GM08714 (cell line): ENCODE measurements around the gene DHFR2.
"Not testable (repeated sequence)": the region's sequence is repeated elsewhere in the genome, so short reads cannot be mapped to it uniquely, and the experiment has no call there.

ENCODE experiments used
- H3K4me3 ChIP-seq: fragments of 200-500 bp; sonication (Bioruptor generic); 2 replicates; pipeline ENCODE4 v1.5.1; 2014; ENCODE audit warnings: mild to moderate bottlenecking, low read length, inconsistent platforms
- ZNF274 ChIP-seq: IDR thresholded peaks from 2 replicates; pipeline ENCODE4 v1.6.1; 2012; ENCODE audit warnings: mild to moderate bottlenecking, low read depth, low read length

Gene DHFR2

DNA sequence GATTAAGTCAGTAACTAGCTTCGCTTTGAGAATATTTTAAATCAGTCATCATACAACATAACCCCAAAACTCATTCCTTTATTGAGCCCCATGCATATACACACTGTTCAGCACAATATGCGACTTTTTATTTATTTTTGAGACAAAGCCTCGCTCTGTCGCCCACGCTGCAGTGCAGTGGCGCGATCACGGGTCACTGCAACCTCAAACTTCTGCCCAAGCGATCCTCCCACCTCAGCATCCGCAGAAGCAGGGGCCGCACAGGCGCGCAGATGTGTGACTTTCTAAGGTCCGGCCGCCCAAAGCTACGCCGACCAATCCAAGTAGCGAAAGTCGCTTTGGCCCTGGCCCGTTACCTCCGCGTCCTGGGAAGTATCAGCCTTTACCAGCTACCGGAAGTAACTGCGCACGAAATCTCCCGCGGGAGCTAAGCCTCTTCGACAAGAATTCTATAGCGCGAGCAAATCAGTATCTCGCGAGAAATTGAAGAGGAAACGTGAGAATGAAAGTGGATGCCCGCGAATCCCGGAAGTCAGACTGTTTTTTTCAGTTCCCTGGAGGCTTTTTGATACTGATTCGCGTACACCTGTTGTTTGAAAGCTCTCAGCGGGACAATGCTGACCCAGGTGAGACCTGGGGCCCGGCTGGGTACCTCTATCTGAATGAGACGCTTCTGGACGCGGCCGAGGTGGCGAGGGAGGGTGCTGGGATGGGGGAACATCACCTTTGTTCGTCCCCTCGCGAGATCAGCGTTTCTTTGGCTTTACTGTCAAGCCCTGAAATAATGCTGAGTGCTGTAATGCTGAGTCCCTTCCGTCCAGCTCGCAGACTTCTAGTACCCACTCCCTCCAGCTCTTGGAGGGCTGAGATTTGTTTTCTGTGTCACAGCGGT lies at the start of gene DHFR2, which contains the start of gene NSUN3:
Gene DHFR2, minus strand, starts transcription at position 404 of the 892 bp plus-strand sequence. CDS start 1,405 bp downstream, outside the sequence.
Gene NSUN3, plus strand, starts transcription at position 549 of the 892 bp plus-strand sequence. Its CDS starts 66 bp downstream, at position 615.
- TF ChIP-seq ZNF274: no peak
- H3K4me3 ChIP-seq: peak within 1 kb of the TSS; percentile 93

DNA sequence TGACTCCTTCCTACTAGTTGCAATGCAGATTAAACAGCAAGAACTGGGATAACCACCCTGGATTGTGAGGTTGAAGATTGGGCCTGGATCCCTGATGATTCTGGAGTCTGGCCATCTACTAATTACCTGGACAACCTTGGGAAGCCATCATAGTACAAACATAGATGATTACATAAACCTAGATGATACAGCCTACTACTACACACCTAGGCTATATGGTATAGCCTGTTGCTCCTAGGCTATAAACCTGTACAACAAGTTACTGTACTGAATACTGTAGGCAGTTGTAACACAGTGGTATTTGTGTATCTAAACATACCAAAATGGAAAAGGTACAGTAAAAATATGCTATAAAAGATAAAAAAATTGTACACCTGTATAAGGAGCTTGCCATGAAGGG lies 48.1 kb upstream of the DHFR2 start:
- H3K4me3 ChIP-seq: no peak overlapping the region
- TF ChIP-seq ZNF274: no peak

DNA sequence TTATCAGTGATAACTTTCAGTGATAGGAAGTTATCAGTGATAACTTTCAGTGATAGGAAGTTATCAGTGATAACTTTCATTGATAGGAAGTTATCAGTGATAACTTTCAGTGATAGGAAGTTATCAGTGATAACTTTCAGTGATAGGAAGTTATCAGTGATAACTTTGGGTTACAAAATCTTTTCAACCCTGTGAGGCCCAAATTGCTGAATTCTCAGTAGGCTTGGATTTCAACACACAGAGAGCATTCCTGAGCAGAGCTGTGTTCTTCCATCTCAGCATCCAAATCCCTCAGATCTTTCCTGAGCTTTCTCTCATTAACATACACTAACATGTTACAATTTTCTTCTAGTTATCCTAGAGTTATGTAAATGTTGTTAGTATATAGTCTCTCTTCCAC lies 47.5 kb upstream of the DHFR2 start:
- H3K4me3 ChIP-seq: not testable (repeated sequence)

DNA sequence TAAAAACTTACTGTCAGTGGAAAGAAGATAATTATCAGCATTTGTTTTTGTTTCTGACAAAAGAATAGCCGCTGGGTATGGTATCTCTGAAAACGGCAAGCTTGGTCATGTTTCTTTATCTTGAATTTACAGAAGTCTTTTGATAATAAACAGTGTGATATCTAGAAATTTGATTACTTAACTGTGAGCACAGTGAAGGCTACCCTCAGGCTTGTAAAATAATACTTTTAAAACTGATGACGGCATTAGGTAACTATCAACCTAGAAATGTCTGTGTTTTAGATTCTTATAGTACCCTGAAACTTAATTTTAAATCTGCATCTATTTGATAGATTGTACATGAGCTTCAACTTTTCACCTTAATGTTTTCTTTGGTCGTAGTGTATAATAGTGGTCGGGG lies 43.6 kb upstream of the DHFR2 start:
- no peak for TF ChIP-seq ZNF274
- no peak overlapping the region for H3K4me3 ChIP-seq

DNA sequence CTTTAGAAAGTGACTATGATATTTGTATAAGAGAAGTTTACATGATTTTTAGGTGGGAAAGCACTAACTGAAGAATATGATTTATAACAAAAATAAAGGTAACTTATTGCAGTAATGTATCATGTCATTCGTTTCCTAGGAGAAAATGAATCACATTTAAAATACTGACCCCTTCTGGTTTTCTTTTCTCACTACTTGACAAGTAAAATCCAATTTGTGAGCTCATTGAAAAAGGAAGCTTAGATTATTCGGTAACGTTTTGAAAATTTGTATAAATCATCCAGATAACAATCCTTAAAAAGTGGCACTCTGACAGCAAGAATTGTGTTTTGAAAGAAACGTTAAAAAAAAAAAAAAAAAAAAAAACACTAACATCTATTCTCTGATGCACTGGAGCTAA lies 39.1 kb upstream of the DHFR2 start:
- TF ChIP-seq ZNF274: no peak

DNA sequence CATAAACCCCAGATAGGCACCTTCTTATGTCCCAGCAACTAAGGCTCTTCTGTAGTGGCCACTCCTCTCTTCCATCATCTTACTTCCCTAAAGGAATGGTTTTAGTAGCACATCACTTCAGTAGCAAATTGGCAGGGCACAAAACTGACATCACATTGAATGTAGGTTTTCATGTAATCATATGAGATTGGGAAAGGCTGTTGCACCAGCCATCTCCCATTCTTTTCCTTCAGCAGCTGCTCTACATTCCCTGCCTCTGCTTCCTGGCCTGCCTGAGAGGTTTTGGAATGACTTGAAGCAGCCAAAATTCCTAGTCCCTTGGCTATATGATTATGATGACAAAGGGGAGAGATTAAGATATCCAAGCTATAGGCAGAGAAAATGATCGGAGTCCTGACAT lies 36.6 kb upstream of the DHFR2 start:
- no peak for TF ChIP-seq ZNF274
- no peak overlapping the region for H3K4me3 ChIP-seq

More for the DNA sequence above, 39.1 kb upstream of the DHFR2 start:
- no peak overlapping the region for H3K4me3 ChIP-seq

DNA sequence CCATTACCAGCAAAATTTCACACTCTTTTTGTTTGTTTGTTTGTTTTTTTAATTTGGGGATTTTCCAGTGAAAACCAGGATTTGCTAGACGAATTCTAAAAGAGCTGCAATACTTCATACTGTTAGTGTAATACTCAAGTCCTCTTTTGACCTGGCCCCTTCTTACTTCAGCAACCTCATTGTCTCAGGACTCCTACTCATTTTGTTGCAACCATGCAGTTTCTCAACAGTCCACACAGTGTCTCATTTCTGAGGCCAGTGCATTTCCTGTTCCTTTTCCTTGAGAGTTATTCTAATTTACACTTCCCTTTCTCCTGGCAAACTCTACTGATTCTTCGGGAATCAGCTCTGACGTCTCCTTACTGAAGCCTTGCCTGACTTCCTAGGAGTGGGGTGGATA lies 35.7 kb upstream of the DHFR2 start:
- no peak overlapping the region for H3K4me3 ChIP-seq
- TF ChIP-seq ZNF274: no peak

DNA sequence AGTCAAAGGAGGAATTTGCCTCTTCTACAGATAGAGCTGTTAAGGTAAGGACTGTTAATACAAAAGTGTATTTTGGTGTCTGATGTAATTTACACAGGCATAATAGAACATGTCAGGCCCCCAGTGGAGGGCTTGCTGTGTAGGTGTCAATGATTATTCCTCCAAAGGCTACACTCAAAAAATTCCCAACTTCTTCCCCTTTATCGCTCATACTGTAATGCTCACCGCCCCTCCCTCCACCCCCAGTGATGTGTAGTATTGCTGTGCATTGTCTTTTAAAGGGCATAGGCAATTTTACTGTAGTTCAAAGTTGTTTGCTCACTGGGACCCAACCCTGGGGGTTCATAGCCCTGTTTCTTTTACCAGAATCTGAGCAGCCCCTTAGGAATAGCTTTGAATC lies 32.4 kb upstream of the DHFR2 start:
- no peak for TF ChIP-seq ZNF274
- H3K4me3 ChIP-seq: no peak overlapping the region

DNA sequence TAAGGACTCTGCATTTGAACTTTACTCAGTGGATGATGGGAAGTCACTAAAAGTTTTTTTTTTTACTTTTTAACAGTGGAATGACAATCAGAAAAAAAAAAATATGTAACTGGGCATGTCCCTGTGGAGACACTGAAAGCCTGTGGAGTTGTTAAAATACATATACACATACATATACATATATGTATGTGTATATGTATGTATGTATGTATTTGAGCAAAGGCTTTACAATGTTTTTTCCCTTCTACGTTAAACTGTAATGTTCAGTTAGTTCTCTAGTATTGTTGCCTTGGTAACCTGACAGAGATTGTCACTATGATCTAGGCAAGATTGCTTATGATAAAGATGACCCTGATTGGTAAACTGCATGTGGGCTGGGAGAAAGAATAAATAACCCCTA lies 30.4 kb upstream of the DHFR2 start:
- H3K4me3 ChIP-seq: no peak overlapping the region
- TF ChIP-seq ZNF274: no peak

DNA sequence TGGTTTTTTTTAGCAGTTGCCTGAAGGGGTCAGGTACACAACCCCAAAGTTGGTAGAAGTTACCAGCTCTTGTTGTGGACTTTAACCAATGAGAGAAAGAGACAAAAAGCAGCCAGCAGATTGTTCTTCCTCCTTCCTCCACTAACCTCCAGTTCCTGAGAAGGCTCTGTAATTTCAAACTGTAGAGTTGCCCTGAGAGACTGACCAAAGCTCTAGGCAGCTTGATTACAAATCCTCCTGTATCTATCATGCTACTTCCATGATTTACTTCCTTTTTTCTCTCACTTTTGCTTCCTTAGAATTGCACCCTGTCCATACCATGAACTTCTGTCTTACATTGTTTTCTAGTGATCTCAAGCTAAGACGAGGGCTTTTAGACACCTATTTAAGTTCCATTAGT lies 29.4 kb upstream of the DHFR2 start:
- no peak overlapping the region for H3K4me3 ChIP-seq
- TF ChIP-seq ZNF274: no peak

DNA sequence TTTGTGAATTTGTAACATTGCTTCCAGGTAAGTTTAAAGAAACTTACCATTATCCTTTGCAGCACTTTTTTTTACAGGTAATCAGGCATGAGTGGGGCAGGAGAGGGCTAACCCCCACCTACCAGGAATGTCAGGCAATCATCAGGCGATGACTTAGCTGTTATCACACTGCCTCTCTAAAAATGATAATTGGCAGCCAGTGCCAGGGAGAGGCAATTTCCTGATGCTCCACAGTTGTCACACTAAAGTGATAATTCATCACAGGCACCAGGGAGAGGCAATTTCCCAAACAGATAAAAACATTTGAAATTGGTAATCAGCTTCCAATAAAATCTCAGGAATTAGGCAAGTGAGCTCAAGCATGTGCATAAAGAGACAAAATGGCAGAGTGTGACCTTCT lies 26.4 kb upstream of the DHFR2 start:
- TF ChIP-seq ZNF274: no peak
- no peak overlapping the region for H3K4me3 ChIP-seq

DNA sequence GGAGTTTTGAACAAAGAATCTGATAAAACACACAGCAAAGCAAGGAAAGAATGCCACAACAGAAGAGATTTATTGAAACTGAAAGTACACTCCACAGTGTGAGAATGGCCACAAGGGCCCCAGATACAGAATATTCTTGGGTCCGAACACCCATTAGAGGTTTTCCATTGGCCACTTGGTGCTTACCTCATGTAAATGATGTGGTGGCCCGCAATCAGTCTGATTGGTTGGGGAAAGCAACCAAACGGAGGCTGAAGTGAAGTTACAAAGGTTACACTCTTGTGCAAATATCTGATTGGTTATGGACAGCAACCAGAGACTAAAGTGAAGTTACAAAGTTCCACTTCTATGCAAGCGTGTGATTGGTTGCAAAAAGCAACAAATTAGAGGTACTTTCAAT lies 20.5 kb upstream of the DHFR2 start:
- no peak overlapping the region for H3K4me3 ChIP-seq

DNA sequence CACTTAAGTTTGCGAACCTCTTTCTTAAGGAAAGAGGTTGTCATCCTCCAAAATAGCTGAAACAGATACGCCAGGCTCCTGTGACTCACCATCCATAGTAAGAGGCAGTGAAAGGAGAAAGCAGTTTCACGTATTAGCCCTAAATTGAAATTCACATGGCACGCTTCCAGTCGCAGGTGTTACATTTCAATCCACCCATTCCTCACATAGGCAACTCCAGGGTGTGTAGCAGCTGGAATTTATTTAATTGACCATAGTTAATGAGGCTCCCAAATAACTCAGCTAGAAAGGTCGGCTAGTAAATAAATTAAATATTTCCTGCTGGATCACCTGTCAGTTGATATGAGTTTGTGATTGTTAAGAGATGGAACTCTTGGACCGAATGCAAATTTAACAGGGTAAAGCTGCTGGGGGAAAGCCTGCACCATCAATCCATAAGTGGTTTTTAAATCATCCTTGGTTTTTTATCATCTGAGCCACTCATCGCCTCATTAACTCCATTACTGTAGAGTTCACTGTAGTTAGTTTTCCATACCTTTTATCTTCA lies 19.7 kb upstream of the DHFR2 start:
- TF ChIP-seq ZNF274: no peak

More for the DNA sequence above, 20.5 kb upstream of the DHFR2 start:
- no peak for TF ChIP-seq ZNF274

DNA sequence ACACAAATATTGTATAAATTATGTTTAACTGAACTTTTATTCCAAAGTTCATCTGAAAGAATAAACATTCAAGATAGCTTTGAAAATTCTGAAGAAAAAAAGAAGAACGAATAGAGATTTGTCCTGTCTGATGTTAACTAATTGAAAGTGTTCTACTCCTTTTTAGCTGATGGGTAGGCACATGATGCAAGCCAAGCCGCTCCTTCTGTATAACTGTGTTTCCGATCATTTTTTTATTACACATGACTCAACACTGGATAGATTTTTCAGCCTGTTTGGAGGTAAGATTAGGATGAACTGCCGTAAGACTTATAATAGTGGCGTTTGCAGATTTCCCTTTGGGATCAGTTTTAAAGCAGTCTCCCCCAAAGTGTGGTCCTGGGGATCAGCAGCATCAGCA lies 19.2 kb upstream of the DHFR2 start:
- H3K4me3 ChIP-seq: no peak overlapping the region
- no peak for TF ChIP-seq ZNF274

More for the DNA sequence above, 19.7 kb upstream of the DHFR2 start:
- no peak overlapping the region for H3K4me3 ChIP-seq

DNA sequence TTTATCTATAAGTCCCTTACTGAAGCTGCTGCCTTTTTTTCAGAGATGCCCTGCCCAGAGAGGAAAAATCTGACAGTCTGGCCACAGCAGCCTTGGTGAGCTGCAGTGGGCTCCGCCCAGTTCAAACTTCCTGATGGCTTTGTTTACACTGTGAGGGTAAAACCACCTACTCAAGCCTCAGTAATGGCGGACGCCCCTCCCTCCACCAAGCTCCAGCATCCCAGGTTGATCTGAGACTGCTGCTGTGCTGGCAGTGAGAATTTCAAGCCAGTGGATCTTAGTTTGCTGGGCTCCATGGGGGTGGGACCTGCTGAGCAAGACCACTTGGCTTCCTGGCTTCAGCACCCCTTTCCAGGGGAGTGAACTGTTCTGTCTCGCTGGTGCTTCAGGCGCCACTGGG lies 17.8 kb upstream of the DHFR2 start:
- not testable (repeated sequence) for H3K4me3 ChIP-seq
